OCI-LY3 (cell line): ENCODE results near the gene PPIL1.

Source experiments
- CTCF ChIP-seq: fragments of 200-600, 300-600 bp; sonication (generic); IDR thresholded peaks from 2 replicates; pipeline ENCODE4 v1.5.1; 2014; ENCODE audit warnings: antibody characterized with exemption, low read length, low read depth
- EZH2phosphoT487 ChIP-seq: fragments of 200-600 bp; shearing (Covaris generic); IDR thresholded peaks from 2 replicates; pipeline ENCODE4 v1.6.1; 2018; ENCODE audit warnings: antibody characterized with exemption, mixed run types, low read depth

DNA sequence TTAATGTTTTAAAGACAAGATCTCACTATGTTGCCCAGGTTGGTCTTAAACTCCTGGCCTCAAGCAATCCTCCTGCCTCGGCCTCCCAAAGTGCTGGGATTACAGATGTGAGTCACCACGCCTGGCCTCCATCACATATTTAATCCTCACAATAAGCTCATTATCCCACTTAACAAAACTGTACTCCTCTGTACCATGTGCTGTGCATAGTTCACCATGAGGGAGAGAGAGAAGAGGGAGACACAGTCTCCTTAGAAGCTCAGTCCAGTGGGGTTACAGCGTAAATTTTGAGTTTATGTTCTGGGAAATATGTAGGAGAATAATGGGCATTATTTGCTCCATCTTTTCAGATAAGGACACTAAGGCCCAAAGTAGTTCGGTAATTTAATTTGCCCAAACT lies 27.5 kb downstream of the PPIL1 start:
- TF ChIP-seq CTCF (no peak), EZH2phosphoT487 (no peak)
